CD4-positive, alpha-beta T cell (primary cell): ENCODE data around the gene LMO4. TPM values are rescaled to one million over a fixed set of nuclear protein-coding genes. Genes with fewer than 3 reads are reported as not detected.

Source experiments
- ATAC-seq: fragments of 200-7000 bp; cut with Tn5 transposase; one replicate; pipeline ENCODE4 v1.10.0; 2022; ENCODE audit warnings: mild to moderate bottlenecking; ENCODE audit not compliant: poor library complexity
- CTCF ChIA-PET: fragments of 350-600 bp; sonication (Branson Sonifier 250); formaldehyde crosslinking; loops from one replicate; lab custom pipeline; 2021; ENCODE audit warnings: antibody characterized with exemption, inconsistent platforms; lab: Charles Lee
- POLR2A ChIA-PET: fragments of 350-600 bp; sonication (Branson Sonifier 250); formaldehyde crosslinking; loops from one replicate; lab custom pipeline; 2021; ENCODE audit warnings: antibody characterized with exemption, inconsistent platforms; lab: Charles Lee
- DNase-seq, 14 experiments: peaks; one replicate each; pipeline ENCODE4 v3.0.0-alpha.2; 2013 to 2020; ENCODE audit warnings: mixed read lengths in 2 of 14
- H3K27ac ChIP-seq, 2 donors: one replicate each; pipeline versions ENCODE4 v1.5.1 to v1.7.0; 2013; ENCODE audit warnings: low read length in 2 of 2, low read depth in 1 of 2, mild to moderate bottlenecking in 1 of 2
- H3K27me3 ChIP-seq, 2 experiments: 1 replicate in 1 of 2; 2 replicates in 1 of 2; pipeline versions ENCODE4 v1.6.1 to v1.7.0; 2013; ENCODE audit warnings: low read length in 2 of 2, control low read depth in 1 of 2, mild to moderate bottlenecking in 1 of 2, moderate library complexity in 1 of 2; ENCODE audit not compliant: insufficient read depth in 2 of 2, control insufficient read depth in 1 of 2
- H3K36me3 ChIP-seq: one replicate; pipeline ENCODE4 v1.6.1; 2013; ENCODE audit warnings: low read length, control low read depth; ENCODE audit not compliant: insufficient read depth
- H3K4me1 ChIP-seq: one replicate; pipeline ENCODE4 v1.6.1; 2013; ENCODE audit warnings: low read length, control low read depth; ENCODE audit not compliant: insufficient read depth
- H3K4me3 ChIP-seq: one replicate; pipeline ENCODE4 v1.5.1; 2013; ENCODE audit warnings: mild to moderate bottlenecking, low read length, moderate library complexity
- H3K9me3 ChIP-seq, 2 experiments: 1 replicate in 1 of 2; 2 replicates in 1 of 2; pipeline versions ENCODE4 v1.6.1 to v1.7.0; 2013; ENCODE audit warnings: low read length in 2 of 2, mild to moderate bottlenecking in 2 of 2, control low read depth in 1 of 2, moderate library complexity in 1 of 2; ENCODE audit not compliant: control insufficient read depth in 1 of 2, insufficient read depth in 1 of 2
- H3K27ac Mint-ChIP-seq: one replicate; pipeline ENCODE4 v1.8.0; 2020; ENCODE audit warnings: mixed read lengths
- H3K27me3 Mint-ChIP-seq: one replicate; pipeline ENCODE4 v1.8.0; 2021; ENCODE audit warnings: mixed read lengths
- H3K36me3 Mint-ChIP-seq: one replicate; pipeline ENCODE4 v1.8.0; 2021; ENCODE audit warnings: low read depth, mixed read lengths
- H3K4me1 Mint-ChIP-seq: one replicate; pipeline ENCODE4 v1.8.0; 2021; ENCODE audit warnings: low read depth, mixed read lengths
- H3K4me3 Mint-ChIP-seq: one replicate; pipeline ENCODE4 v1.8.0; 2020; ENCODE audit warnings: mild to moderate bottlenecking, mixed read lengths
- H3K9me3 Mint-ChIP-seq: one replicate; pipeline ENCODE4 v1.8.0; 2020; ENCODE audit warnings: mixed read lengths
- intact Hi-C, 2 experiments: fragments of 100-400 bp; cut with DNase I in 1 of 2; cut with micrococcal nuclease in 1 of 2; formaldehyde crosslinking; loops; one replicate each; pipeline versions ENCODE4 v1.15.1 to v1.9.0; 2023 to 2025; cut with DNase I, micrococcal nuclease
- total RNA-seq, 174 experiments: library from RNA in 2 of 174; stranded (reverse) in 2 of 174; gene quantifications; one replicate each; pipeline ENCODE4 v1.2.3 and lab custom pipeline; 2021 to 2026
- TF ChIP-seq, protein P1 (sequence below): fragments of 200-600 bp; IDR thresholded peaks from one replicate; pipeline ENCODE4 v1.8.0; 2022; ENCODE audit warnings: antibody characterized with exemption, mild to moderate bottlenecking

The LMO4 gene
- total RNA-seq, 2 experiments from 2014 or later, result 16.0 to 18.2 TPM

DNA sequence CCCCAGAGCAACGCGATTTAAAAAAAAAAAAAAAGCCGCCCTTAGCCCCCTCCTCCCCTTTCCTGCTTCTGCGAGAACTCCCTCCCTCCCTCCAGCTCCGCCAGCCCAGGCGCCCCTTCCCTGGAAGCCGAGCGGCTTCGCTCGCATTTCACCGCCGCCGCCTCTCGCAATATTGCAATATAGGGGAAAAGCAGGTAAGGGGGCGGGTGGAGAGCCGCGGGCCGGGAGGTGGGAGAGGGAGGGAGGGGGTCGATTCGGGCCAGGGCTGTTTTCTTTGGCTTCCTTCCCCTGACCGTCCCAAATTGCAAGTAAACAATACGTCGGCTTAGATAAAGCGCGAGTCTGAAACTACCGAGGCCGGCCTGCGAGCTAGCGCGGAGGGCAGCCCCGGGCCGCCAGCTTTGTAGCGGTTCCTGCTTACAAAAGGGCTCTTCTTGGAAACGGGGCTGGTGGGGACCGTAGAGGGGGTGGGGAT, 408 bp downstream of the LMO4 start:
- TF ChIP-seq, protein P1, sequence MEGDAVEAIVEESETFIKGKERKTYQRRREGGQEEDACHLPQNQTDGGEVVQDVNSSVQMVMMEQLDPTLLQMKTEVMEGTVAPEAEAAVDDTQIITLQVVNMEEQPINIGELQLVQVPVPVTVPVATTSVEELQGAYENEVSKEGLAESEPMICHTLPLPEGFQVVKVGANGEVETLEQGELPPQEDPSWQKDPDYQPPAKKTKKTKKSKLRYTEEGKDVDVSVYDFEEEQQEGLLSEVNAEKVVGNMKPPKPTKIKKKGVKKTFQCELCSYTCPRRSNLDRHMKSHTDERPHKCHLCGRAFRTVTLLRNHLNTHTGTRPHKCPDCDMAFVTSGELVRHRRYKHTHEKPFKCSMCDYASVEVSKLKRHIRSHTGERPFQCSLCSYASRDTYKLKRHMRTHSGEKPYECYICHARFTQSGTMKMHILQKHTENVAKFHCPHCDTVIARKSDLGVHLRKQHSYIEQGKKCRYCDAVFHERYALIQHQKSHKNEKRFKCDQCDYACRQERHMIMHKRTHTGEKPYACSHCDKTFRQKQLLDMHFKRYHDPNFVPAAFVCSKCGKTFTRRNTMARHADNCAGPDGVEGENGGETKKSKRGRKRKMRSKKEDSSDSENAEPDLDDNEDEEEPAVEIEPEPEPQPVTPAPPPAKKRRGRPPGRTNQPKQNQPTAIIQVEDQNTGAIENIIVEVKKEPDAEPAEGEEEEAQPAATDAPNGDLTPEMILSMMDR, result no peak
- ChIA-PET CTCF (interaction anchor here (1.5 kb wide), 1 partner anchor 624 kb away, joined by 4 read pairs; the partner anchor contains the start of gene SH3GLB1), POLR2A (interaction anchor here (0.8 to 3.4 kb wide), 6 partner anchors 27 to 933 kb away, joined by 3 to 13 read pairs (median 4); partner anchors contain the start of genes HS2ST1, ODF2L, SELENOF and SH3GLB1)
- H3K9me3 Mint-ChIP-seq, result no peaks in the 10 kb centered on the region
- Histone ChIP-seq H3K4me1 (peaks cover 37% of the 10 kb centered on the region), H3K27ac (peak overlapping the region; percentile 35 to 51), H3K9me3 (no peaks in the 10 kb centered on the region), H3K4me3 (peak overlapping the region; percentile 81), H3K27me3 (peaks cover 0 to 7% of the 10 kb centered on the region in 2 experiments), H3K36me3 (no peaks in the 10 kb centered on the region)
- H3K36me3 Mint-ChIP-seq, result peaks cover 8% of the 10 kb centered on the region
- H3K27ac Mint-ChIP-seq, result peak overlapping the region; percentile 88
- H3K27me3 Mint-ChIP-seq, result peaks cover 27% of the 10 kb centered on the region
- peaks cover 62% of the 10 kb centered on the region for H3K4me1 Mint-ChIP-seq
- ATAC-seq, result no peak
- peak in 10 of 14 experiments; percentile 13 to 60 (median 36) for DNase-seq
- peak overlapping the region; percentile 98 for H3K4me3 Mint-ChIP-seq
- intact Hi-C loops, result loop anchor here in 1 of 2 experiments (5.0 to 10.0 kb wide), 3 partner anchors 626 to 1556 kb away; partner anchors contain the start of gene PKN2

DNA sequence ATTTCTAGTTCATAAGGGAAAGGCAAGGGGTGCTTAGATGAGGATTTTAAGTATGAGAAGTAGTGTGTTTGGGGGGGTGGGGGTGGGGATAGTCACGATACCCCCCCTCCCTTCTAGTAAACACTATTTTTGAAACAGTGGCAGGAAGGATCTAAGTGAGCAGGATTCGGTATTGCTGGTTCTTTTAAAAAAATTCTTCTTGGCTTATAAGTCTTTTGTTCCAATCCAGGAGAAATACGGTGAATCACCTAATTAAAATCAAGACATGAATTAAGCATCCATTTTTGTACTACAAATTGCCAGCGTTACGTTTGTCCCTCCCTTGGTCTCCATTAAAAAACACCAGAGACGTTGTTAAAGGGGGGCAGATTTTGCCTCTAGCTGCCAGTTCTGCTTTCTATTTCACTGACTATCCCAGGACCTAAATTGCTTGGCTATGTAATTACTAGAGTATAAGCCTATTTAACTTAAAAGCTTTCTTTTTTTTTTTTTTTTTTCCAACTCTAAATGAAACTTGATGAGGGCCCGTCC, 911 bp downstream of the LMO4 start:
- DNase-seq (peak in 3 of 14 experiments; percentile 55 to 56 (median 56)), ATAC-seq (no peak)
- Mint-ChIP-seq H3K27ac (peak overlapping the region; percentile 88), H3K9me3 (no peaks in the 10 kb centered on the region), H3K4me1 (peaks cover 65% of the 10 kb centered on the region), H3K27me3 (peaks cover 29% of the 10 kb centered on the region), H3K4me3 (peak overlapping the region; percentile 98), H3K36me3 (peaks cover 8% of the 10 kb centered on the region)
- intact Hi-C loops, result loop anchor here (2.0 to 10.0 kb wide), 11 partner anchors 53 to 1555 kb away; partner anchors contain the start of genes HS2ST1 (in 1 of the 2), ODF2L (in 1 of the 2), PKN2 (in 1 of the 2) and SELENOF (in 1 of the 2)
- TF ChIP-seq, protein P1, result no peak
- Histone ChIP-seq H3K9me3 (no peaks in the 10 kb centered on the region), H3K27me3 (peaks cover 0 to 7% of the 10 kb centered on the region in 2 experiments), H3K4me1 (peaks cover 43% of the 10 kb centered on the region), H3K27ac (peak overlapping the region in 1 of 2 donors; percentile 51), H3K4me3 (peak overlapping the region; percentile 81), H3K36me3 (no peaks in the 10 kb centered on the region)
- ChIA-PET CTCF (interaction anchor here (1.5 kb wide), 1 partner anchor 625 kb away, joined by 4 read pairs; the partner anchor contains the start of gene SH3GLB1), POLR2A (interaction anchor here (1.0 to 3.4 kb wide), 6 partner anchors 12 to 626 kb away, joined by 3 to 13 read pairs (median 7); partner anchors contain the start of genes HS2ST1, SELENOF and SH3GLB1)

DNA sequence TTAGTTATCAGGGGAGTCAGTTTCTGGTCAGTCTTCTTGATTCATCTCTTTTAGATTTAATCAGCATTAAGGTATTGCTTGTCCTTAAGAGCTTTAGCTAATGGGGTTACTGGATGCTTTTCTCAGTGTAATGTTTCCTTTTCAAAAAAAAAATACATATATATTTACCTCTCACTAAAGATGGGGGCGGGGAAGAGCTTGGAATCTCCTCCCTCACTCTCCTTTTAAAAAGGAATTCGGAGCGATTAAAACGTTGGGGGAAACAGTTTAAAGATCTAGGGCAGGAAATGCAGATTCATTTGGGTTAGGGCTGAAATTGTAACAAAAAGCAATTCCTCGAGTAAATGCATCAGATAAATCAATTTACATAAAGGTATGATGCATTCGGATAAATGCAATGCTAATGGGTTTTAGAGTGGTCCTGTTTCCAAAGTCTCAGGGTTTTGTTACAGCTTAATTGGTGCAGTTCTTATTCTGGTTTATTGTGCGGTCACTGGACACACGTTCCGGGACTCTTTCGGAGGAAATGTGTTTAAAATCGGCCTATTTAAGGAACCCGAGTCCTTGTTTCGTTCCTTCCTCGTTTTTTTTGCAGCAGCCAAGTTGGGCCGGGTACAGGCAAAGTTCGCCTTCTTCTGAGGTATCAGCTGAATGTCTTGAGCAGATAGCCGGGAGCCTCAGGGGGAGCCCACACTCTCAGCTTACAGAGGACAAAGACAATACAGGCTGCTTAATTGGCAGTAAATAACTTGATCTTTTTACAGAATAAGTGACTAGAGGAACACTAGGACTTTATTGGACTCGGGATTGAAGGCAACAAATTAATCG, 1.6 kb downstream of the LMO4 start:
- DNase-seq (peak in 4 of 14 experiments; percentile 14 to 47 (median 34)), ATAC-seq (no peak)
- intact Hi-C loops, result loop anchor here (2.0 to 10.0 kb wide), 8 partner anchors 52 to 943 kb away; partner anchors contain the start of genes HS2ST1 (in 1 of the 2), ODF2L (in 1 of the 2), SELENOF (in 1 of the 2) and SH3GLB1 (in 1 of the 2)
- peak overlapping the region; percentile 88 for H3K27ac Mint-ChIP-seq
- H3K9me3 Mint-ChIP-seq, result no peaks in the 10 kb centered on the region
- TF ChIP-seq, protein P1, result no peak
- Histone ChIP-seq H3K27me3 (peaks cover 0 to 7% of the 10 kb centered on the region in 2 experiments), H3K36me3 (no peaks in the 10 kb centered on the region), H3K4me3 (peak overlapping the region; percentile 81), H3K9me3 (no peaks in the 10 kb centered on the region), H3K4me1 (peaks cover 47% of the 10 kb centered on the region), H3K27ac (peak overlapping the region in 1 of 2 donors; percentile 36)
- CTCF ChIA-PET, result no interaction called here
- H3K27me3 Mint-ChIP-seq, result peaks cover 29% of the 10 kb centered on the region
- H3K4me1 Mint-ChIP-seq, result peaks cover 69% of the 10 kb centered on the region
- peak overlapping the region; percentile 98 for H3K4me3 Mint-ChIP-seq
- H3K36me3 Mint-ChIP-seq, result peaks cover 8% of the 10 kb centered on the region
- POLR2A ChIA-PET, result interaction anchor here (0.9 to 3.4 kb wide), 7 partner anchors 12 to 1353 kb away, joined by 3 to 13 read pairs (median 5); partner anchors contain the start of genes HS2ST1, PKN2, SELENOF and SH3GLB1
